Panc1 (cell line): Measurements from ENCODE around the gene PPP1R27. TPM values are rescaled to one million over a fixed set of nuclear protein-coding genes. Genes with fewer than 3 reads are reported as not detected.
A peak's percentile ranks its signal among the peaks of the same experiment; 100 is the strongest.

Experiments
- ATAC-seq: fragments of 200-7000 bp; cut with Tn5 transposase; 2 replicates; pipeline ENCODE4 v1.9.1; 2020; ENCODE audit warnings: mild to moderate bottlenecking, moderate library complexity
- BruUV-seq: library from RNA; stranded (reverse); fragments of 400-500 nt; replicated peaks from 2 replicates; lab custom pipeline; 2021; lab: Mats Ljungman, UMichigan
- CTCF ChIA-PET: fragments of 300-600 bp; sonication (Branson Sonifier 250); formaldehyde crosslinking; loops from one replicate; lab custom pipeline; 2022; ENCODE audit warnings: antibody characterized with exemption; lab: Charles Lee
- POLR2A ChIA-PET: fragments of 300-600 bp; sonication (Branson Sonifier 250); formaldehyde crosslinking; loops from one replicate; lab custom pipeline; 2022; ENCODE audit warnings: antibody characterized with exemption; lab: Charles Lee
- DNase-seq: peaks from one replicate; pipeline ENCODE4 v3.0.0-alpha.2; 2010; ENCODE audit warnings: low read depth, low spot score
- H3K27ac ChIP-seq: 2 replicates; pipeline ENCODE4 v1.5.1; 2011; ENCODE audit warnings: mild to moderate bottlenecking, low read length, inconsistent platforms
- H3K27me3 ChIP-seq: fragments of 200-500 bp; sonication (Bioruptor generic); 2 replicates; pipeline ENCODE4 v1.6.0; 2014; ENCODE audit warnings: low read length, inconsistent platforms; ENCODE audit not compliant: control insufficient read depth, insufficient read depth
- H3K36me3 ChIP-seq: fragments of 200-500 bp; sonication (Bioruptor generic); 2 replicates; pipeline ENCODE4 v1.5.1; 2014; ENCODE audit warnings: inconsistent platforms, mild to moderate bottlenecking, low read length, moderate library complexity; ENCODE audit not compliant: control insufficient read depth, insufficient read depth
- H3K4me1 ChIP-seq: 2 replicates; pipeline ENCODE4 v1.5.1; 2011; ENCODE audit warnings: inconsistent platforms, mild to moderate bottlenecking, low read length, moderate library complexity; ENCODE audit not compliant: control insufficient read depth, insufficient read depth
- H3K4me3 ChIP-seq, 2 experiments: 2 replicates each; pipeline ENCODE4 v1.5.1; 2011 to 2012; ENCODE audit warnings: low read depth in 2 of 2, low read length in 2 of 2, mild to moderate bottlenecking in 2 of 2, inconsistent platforms in 1 of 2, moderate library complexity in 1 of 2
- H3K9me3 ChIP-seq: fragments of 200-500 bp; sonication (Bioruptor generic); 2 replicates; pipeline ENCODE4 v1.5.1; 2014; ENCODE audit warnings: low read depth, mild to moderate bottlenecking, inconsistent platforms, low read length, moderate library complexity; ENCODE audit not compliant: control insufficient read depth, insufficient read depth
- CTCF ChIP-seq: fragments of 450-650 bp; IDR thresholded peaks from 2 replicates; pipeline ENCODE4 v1.5.1; 2017; ENCODE audit warnings: mild to moderate bottlenecking
- POLR2AphosphoS5 ChIP-seq: IDR thresholded peaks from 2 replicates; pipeline ENCODE4 v1.6.1; 2012; ENCODE audit warnings: mild to moderate bottlenecking, low read depth, low read length, moderate library complexity
- REST ChIP-seq, 2 experiments: IDR thresholded peaks; 2 replicates each; pipeline ENCODE4 v1.6.1; 2011 to 2012; ENCODE audit warnings: low read depth in 2 of 2, control low read depth in 1 of 2, low read length in 1 of 2, mild to moderate bottlenecking in 1 of 2, moderate library complexity in 1 of 2; ENCODE audit not compliant: insufficient read depth in 1 of 2
- SIN3A ChIP-seq: IDR thresholded peaks from 2 replicates; pipeline ENCODE4 v1.6.1; 2012; ENCODE audit warnings: low read depth, mild to moderate bottlenecking, low read length, moderate library complexity, borderline replicate concordance; ENCODE audit not compliant: insufficient read depth
- TCF7L2 ChIP-seq: IDR thresholded peaks from 2 replicates; pipeline ENCODE4 v1.6.1; 2011; ENCODE audit warnings: mild to moderate bottlenecking, low read depth, low read length, inconsistent platforms
- in situ Hi-C: cut with HindIII; loops from 2 replicates; pipeline ENCODE4 v1.10.0; 2016; ENCODE audit warnings: low sequenced_read_pairs, low pct_unique_long_range_greater_than_20kb
- intact Hi-C: fragments of 100-400 bp; cut with micrococcal nuclease; formaldehyde crosslinking; loops from one replicate; pipeline ENCODE4 v1.10.0; 2022; ENCODE audit not compliant: unreplicated experiment
- total RNA-seq: library from RNA; stranded (reverse); gene quantifications from one replicate; pipeline ENCODE4 v1.2.1, GENCODE V29; 2021; ENCODE audit not compliant: unreplicated experiment

The PPP1R27 gene
- total RNA-seq, 1 experiment from 2014 or later, result not detected

GRCh38 chr17:81866440-81867169 is 31.8 kb upstream of the PPP1R27 start:
- BruUV-seq, result no TSS peak
- ChIA-PET CTCF (interaction anchor here (1.0 kb wide), 1 partner anchor 59 kb away, joined by 3 read pairs; no protein-coding TSS in a partner anchor), POLR2A (no interaction called here)
- H3K4me1 ChIP-seq, result peaks cover 57% of the 10 kb centered on the region
- intact Hi-C loops (loop anchor here (10.0 kb wide), 1 partner anchor 158 kb away; the partner anchor contains the start of genes CENPX and LRRC45), in situ Hi-C loops (no loop called here)
- no peaks in the 10 kb centered on the region for H3K27me3 ChIP-seq
- peaks cover 9% of the 10 kb centered on the region; the same call in 1 of the 2 replicates for H3K36me3 ChIP-seq
- no peaks in the 10 kb centered on the region for H3K9me3 ChIP-seq
- DNase-seq (no peak), ATAC-seq (no peak)
- no peak overlapping the region for H3K4me3 ChIP-seq
- peak overlapping the region; percentile 90 for H3K27ac ChIP-seq
- no peak for TF ChIP-seq TCF7L2
- no peak for TF ChIP-seq POLR2AphosphoS5
- TF ChIP-seq SIN3A, result no peak
- TF ChIP-seq REST (IDR thresholded peaks at IDR 0.05; ENCODE audit: insufficient read depth in 1 of 2, low read depth in 2 of 2, low read length in 1 of 2), result 0 out of 4 replicates have a peak, but pooled peaks of 1 of the 2 experiments have one; percentile 14

- CTCF ChIA-PET, result no interaction called here
Measured at GRCh38 chr17:81865733-81866439, 31.0 kb upstream of the PPP1R27 start.

More at GRCh38 chr17:81865733-81866439, 31.0 kb upstream of the PPP1R27 start:
- peak overlapping the region; percentile 90 for H3K27ac ChIP-seq
- no peaks in the 10 kb centered on the region for H3K9me3 ChIP-seq
- no peak for ATAC-seq
- no peak for DNase-seq
- H3K36me3 ChIP-seq, result peaks cover 11% of the 10 kb centered on the region; the same call in 1 of the 2 replicates
- H3K4me1 ChIP-seq, result peaks cover 57% of the 10 kb centered on the region
- no TSS peak for BruUV-seq
- intact Hi-C loops, result loop anchor here (10.0 kb wide), 1 partner anchor 159 kb away; the partner anchor contains the start of genes CENPX and LRRC45
- TF ChIP-seq SIN3A, result no peak
- TF ChIP-seq TCF7L2, result no peak
- TF ChIP-seq POLR2AphosphoS5, result no peak
- TF ChIP-seq CTCF, result no peak
- TF ChIP-seq REST (IDR thresholded peaks at IDR 0.05; ENCODE audit: insufficient read depth in 1 of 2, low read depth in 2 of 2, low read length in 1 of 2), result no peak
- in situ Hi-C loops, result no loop called here
- H3K27me3 ChIP-seq, result no peaks in the 10 kb centered on the region
- no peak overlapping the region for H3K4me3 ChIP-seq
- POLR2A ChIA-PET, result interaction anchor here (0.5 kb wide), 1 partner anchor 135 kb away, joined by 3 read pairs; no protein-coding TSS in a partner anchor
